ENCODE measurements around the gene PSTPIP1. TPM values are rescaled to one million over a fixed set of nuclear protein-coding genes. Genes with fewer than 3 reads are reported as not detected.
A peak's percentile ranks its signal among the peaks of the same experiment; 100 is the strongest.

Gene PSTPIP1
- total and polyA plus RNA-seq, 2 donors from 2014 or later, result 2.2 to 22.1 TPM

- DNase-seq, result no peak
- no peaks in the 10 kb centered on the region for H3K9me3 ChIP-seq (ENCODE audit: control insufficient read depth in 2 of 3, insufficient read depth in 1 of 3, low read length in 3 of 3)
- intact Hi-C loops (cut with DNase I), result no loop called here
- FAIRE-seq, result no peak
- H3K27ac ChIP-seq (ENCODE audit: low read depth in 2 of 2, low read length in 2 of 2), result no peak overlapping the region
- no peaks in the 10 kb centered on the region for H3K27me3 ChIP-seq (ENCODE audit: control insufficient read depth, insufficient read depth, low read length)
- TF ChIP-seq CTCF (IDR thresholded peaks at IDR 0.05; ENCODE audit: borderline replicate concordance, extremely low read depth, insufficient read depth), result no peak
- no peak overlapping the region for H3K4me3 ChIP-seq (ENCODE audit: low read length in 3 of 3)
- no peak overlapping the region for H3K9ac ChIP-seq (ENCODE audit: low read length in 3 of 3)
- H3K36me3 ChIP-seq (ENCODE audit: control insufficient read depth in 2 of 3, insufficient read depth in 3 of 3, low read length in 3 of 3), result no peaks in the 10 kb centered on the region
- peaks cover 0 to 24% (median 19%) of the 10 kb centered on the region in 3 donors for H3K4me1 ChIP-seq (ENCODE audit: control insufficient read depth in 2 of 3, insufficient read depth in 2 of 3, low read depth in 1 of 3, low read length in 3 of 3)
Measured at GRCh38 chr15:77068633-77069032, 73.7 kb downstream of the PSTPIP1 start.

GRCh38 chr15:77069521-77070121 lies 74.7 kb downstream of the PSTPIP1 start:
- TF ChIP-seq CTCF (IDR thresholded peaks at IDR 0.05; ENCODE audit: borderline replicate concordance, extremely low read depth, insufficient read depth), result no peak
- Histone ChIP-seq H3K4me3 (ENCODE audit: low read length in 3 of 3) (peak overlapping the region; percentile 71 to 79 (median 76)), H3K27ac (ENCODE audit: low read depth in 2 of 2, low read length in 2 of 2) (peak overlapping the region in 1 of 2 donors; percentile 88), H3K27me3 (ENCODE audit: control insufficient read depth, insufficient read depth, low read length) (no peaks in the 10 kb centered on the region), H3K36me3 (ENCODE audit: control insufficient read depth in 2 of 3, insufficient read depth in 3 of 3, low read length in 3 of 3) (no peaks in the 10 kb centered on the region), H3K4me1 (ENCODE audit: control insufficient read depth in 2 of 3, insufficient read depth in 2 of 3, low read depth in 1 of 3, low read length in 3 of 3) (peaks cover 0 to 18% (median 16%) of the 10 kb centered on the region in 3 donors), H3K9me3 (ENCODE audit: control insufficient read depth in 2 of 3, insufficient read depth in 1 of 3, low read length in 3 of 3) (no peaks in the 10 kb centered on the region), H3K9ac (ENCODE audit: low read length in 3 of 3) (peak overlapping the region; percentile 43 to 74 (median 74))
- no peak for FAIRE-seq
- intact Hi-C loops (cut with DNase I), result no loop called here
- DNase-seq, result peak in 4 of 5 donors; percentile 45 to 72 (median 66)

- H3K4me3 ChIP-seq (ENCODE audit: low read length in 3 of 3), result peak overlapping the region; percentile 71 to 79 (median 76)
- peaks cover 0 to 17% (median 16%) of the 10 kb centered on the region in 3 donors for H3K4me1 ChIP-seq (ENCODE audit: control insufficient read depth in 2 of 3, insufficient read depth in 2 of 3, low read depth in 1 of 3, low read length in 3 of 3)
- H3K9ac ChIP-seq (ENCODE audit: low read length in 3 of 3), result peak overlapping the region; percentile 43 to 74 (median 74)
- no peaks in the 10 kb centered on the region for H3K27me3 ChIP-seq (ENCODE audit: control insufficient read depth, insufficient read depth, low read length)
- DNase-seq (no peak), FAIRE-seq (no peak)
- intact Hi-C loops (cut with DNase I), result no loop called here
- no peak for TF ChIP-seq CTCF (IDR thresholded peaks at IDR 0.05; ENCODE audit: borderline replicate concordance, extremely low read depth, insufficient read depth)
- no peaks in the 10 kb centered on the region for H3K36me3 ChIP-seq (ENCODE audit: control insufficient read depth in 2 of 3, insufficient read depth in 3 of 3, low read length in 3 of 3)
- H3K27ac ChIP-seq (ENCODE audit: low read depth in 2 of 2, low read length in 2 of 2), result peak overlapping the region; percentile 20 to 88
- H3K9me3 ChIP-seq (ENCODE audit: control insufficient read depth in 2 of 3, insufficient read depth in 1 of 3, low read length in 3 of 3), result no peaks in the 10 kb centered on the region
Measured at GRCh38 chr15:77070180-77070494, 75.2 kb downstream of the PSTPIP1 start.
